PC-9 (cell line): ENCODE results near the gene CBX8. TPM values are rescaled to one million over a fixed set of nuclear protein-coding genes. Genes with fewer than 3 reads are reported as not detected.
"Not testable (repeated sequence)": the region's sequence is repeated elsewhere in the genome, so short reads cannot be mapped to it uniquely, and the experiment has no call there.

Experiments used
- BruUV-seq: library from RNA; stranded (reverse); fragments of 400-500 nt; replicated peaks from 2 replicates; lab custom pipeline; 2021; lab: Mats Ljungman, UMichigan
- CTCF ChIA-PET: fragments of 300-600 bp; sonication (Branson Sonifier 250); formaldehyde crosslinking; loops from one replicate; lab custom pipeline; 2022; ENCODE audit warnings: antibody characterized with exemption; lab: Charles Lee
- POLR2A ChIA-PET: fragments of 300-600 bp; sonication (Branson Sonifier 250); formaldehyde crosslinking; loops from one replicate; lab custom pipeline; 2022; ENCODE audit warnings: antibody characterized with exemption; ENCODE audit not compliant: unreplicated experiment; lab: Charles Lee
- DNase-seq, 2 experiments: peaks; one replicate each; pipeline versions ENCODE4 v3.0.0 to v3.0.0-alpha.2; 2015 to 2022; ENCODE audit warnings: mixed read lengths in 1 of 2
- H2AFZ ChIP-seq: fragments of 200-600 bp; sonication (generic); 2 replicates; pipeline ENCODE4 v1.8.1; 2017; ENCODE audit warnings: antibody characterized with exemption
- H3F3A ChIP-seq: fragments of 200-600 bp; sonication (generic); 2 replicates; pipeline ENCODE4 v1.8.1; 2017; ENCODE audit warnings: antibody characterized with exemption, mild to moderate bottlenecking, low read depth; ENCODE audit not compliant: insufficient read depth
- H3K27ac ChIP-seq: fragments of 200-600 bp; sonication (generic); 2 replicates; pipeline ENCODE4 v1.6.1; 2016; ENCODE audit warnings: mixed run types
- H3K27me3 ChIP-seq: fragments of 200-600 bp; sonication (generic); 2 replicates; pipeline ENCODE4 v1.6.1; 2016; ENCODE audit warnings: low read depth, mixed run types; ENCODE audit not compliant: insufficient read depth
- H3K36me3 ChIP-seq: fragments of 200-600 bp; sonication (generic); 2 replicates; pipeline ENCODE4 v1.6.1; 2016; ENCODE audit warnings: low read depth, mixed run types
- H3K4me1 ChIP-seq: fragments of 200-600 bp; sonication (generic); replicated peaks from 2 replicates; pipeline ENCODE4 v1.6.1; 2016; ENCODE audit warnings: mixed run types; ENCODE audit not compliant: insufficient read depth
- H3K4me2 ChIP-seq: fragments of 200-600 bp; sonication (generic); 2 replicates; pipeline ENCODE4 v1.6.1; 2017; ENCODE audit warnings: mixed run types
- H3K4me3 ChIP-seq: fragments of 200-600 bp; sonication (generic); 2 replicates; pipeline ENCODE4 v1.6.1; 2016; ENCODE audit warnings: mixed run types
- H3K79me2 ChIP-seq: fragments of 200-600 bp; sonication (generic); 2 replicates; pipeline ENCODE4 v1.6.1; 2017; ENCODE audit warnings: low read depth, mixed run types
- H3K9me2 ChIP-seq: fragments of 200-600 bp; sonication (generic); 2 replicates; pipeline ENCODE4 v1.8.1; 2017; ENCODE audit warnings: mild to moderate bottlenecking; ENCODE audit not compliant: insufficient read depth
- H3K9me3 ChIP-seq: fragments of 200-600 bp; sonication (generic); 2 replicates; pipeline ENCODE4 v1.8.1; 2016; ENCODE audit warnings: low read depth; ENCODE audit not compliant: insufficient read depth
- H4K20me1 ChIP-seq: fragments of 200-600 bp; sonication (generic); 2 replicates; pipeline ENCODE4 v1.8.1; 2017; ENCODE audit not compliant: insufficient read depth
- EZH2 ChIP-seq: fragments of 200-600 bp; sonication (generic); IDR thresholded peaks from 2 replicates; pipeline ENCODE4 v1.8.0; 2017; ENCODE audit warnings: antibody characterized with exemption, low read depth
- intact Hi-C: fragments of 100-400 bp; cut with micrococcal nuclease; formaldehyde crosslinking; loops from one replicate; pipeline ENCODE4 v1.10.0; 2022; ENCODE audit not compliant: unreplicated experiment
- total RNA-seq: library from RNA; stranded (reverse); gene quantifications from 2 replicates; pipeline ENCODE4 v1.2.3, GENCODE V29; 2021
- TF ChIP-seq, protein P1 (sequence below): fragments of 200-600 bp; sonication (generic); conservative IDR thresholded peaks from 2 replicates; pipeline ENCODE4 v1.6.1; 2017; ENCODE audit warnings: mixed run types, antibody characterized with exemption, mild to moderate bottlenecking, moderate library complexity

CBX8 gene
- total RNA-seq, 1 experiment from 2014 or later = 14.2 TPM

DNA sequence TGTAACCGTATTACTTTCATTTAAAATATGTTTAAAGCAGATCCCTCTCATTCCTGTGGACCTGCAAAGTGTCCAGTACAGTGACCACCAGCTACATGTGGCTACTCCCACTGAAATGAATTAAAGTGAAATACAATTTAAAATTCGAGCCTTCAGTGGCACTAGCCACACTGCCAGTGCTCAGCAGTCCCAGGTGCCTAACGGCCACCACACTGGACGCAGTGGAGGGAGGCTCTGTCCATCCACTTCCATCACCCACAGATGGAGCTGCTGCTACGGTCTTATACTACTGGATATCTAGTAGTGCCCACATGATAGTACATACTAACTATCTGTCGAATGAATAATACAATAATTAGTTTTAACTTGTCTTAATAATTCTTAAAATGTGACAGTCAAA lies 21.2 kb downstream of the CBX8 start:
- Histone ChIP-seq H3K27ac (no peak overlapping the region), H3K9me3 (no peaks in the 10 kb centered on the region), H3K4me1 (peaks cover 19% of the 10 kb centered on the region), H3K4me3 (no peak overlapping the region), H4K20me1 (no peaks in the 10 kb centered on the region), H3K27me3 (no peaks in the 10 kb centered on the region), H3K79me2 (peaks cover 16% of the 10 kb centered on the region; the same call in 1 of the 2 replicates), H2AFZ (no peak overlapping the region), H3F3A (peaks cover 8% of the 10 kb centered on the region; the same call in 1 of the 2 replicates), H3K4me2 (no peak overlapping the region), H3K36me3 (no peaks in the 10 kb centered on the region), H3K9me2 (no peaks in the 10 kb centered on the region)
- CTCF ChIA-PET = no interaction called here
- no TSS peak for BruUV-seq
- no peak for DNase-seq
- intact Hi-C loops = no loop called here
- TF ChIP-seq, protein P1, sequence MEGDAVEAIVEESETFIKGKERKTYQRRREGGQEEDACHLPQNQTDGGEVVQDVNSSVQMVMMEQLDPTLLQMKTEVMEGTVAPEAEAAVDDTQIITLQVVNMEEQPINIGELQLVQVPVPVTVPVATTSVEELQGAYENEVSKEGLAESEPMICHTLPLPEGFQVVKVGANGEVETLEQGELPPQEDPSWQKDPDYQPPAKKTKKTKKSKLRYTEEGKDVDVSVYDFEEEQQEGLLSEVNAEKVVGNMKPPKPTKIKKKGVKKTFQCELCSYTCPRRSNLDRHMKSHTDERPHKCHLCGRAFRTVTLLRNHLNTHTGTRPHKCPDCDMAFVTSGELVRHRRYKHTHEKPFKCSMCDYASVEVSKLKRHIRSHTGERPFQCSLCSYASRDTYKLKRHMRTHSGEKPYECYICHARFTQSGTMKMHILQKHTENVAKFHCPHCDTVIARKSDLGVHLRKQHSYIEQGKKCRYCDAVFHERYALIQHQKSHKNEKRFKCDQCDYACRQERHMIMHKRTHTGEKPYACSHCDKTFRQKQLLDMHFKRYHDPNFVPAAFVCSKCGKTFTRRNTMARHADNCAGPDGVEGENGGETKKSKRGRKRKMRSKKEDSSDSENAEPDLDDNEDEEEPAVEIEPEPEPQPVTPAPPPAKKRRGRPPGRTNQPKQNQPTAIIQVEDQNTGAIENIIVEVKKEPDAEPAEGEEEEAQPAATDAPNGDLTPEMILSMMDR = no peak
- TF ChIP-seq EZH2 = no peak
- POLR2A ChIA-PET = no interaction called here

DNA sequence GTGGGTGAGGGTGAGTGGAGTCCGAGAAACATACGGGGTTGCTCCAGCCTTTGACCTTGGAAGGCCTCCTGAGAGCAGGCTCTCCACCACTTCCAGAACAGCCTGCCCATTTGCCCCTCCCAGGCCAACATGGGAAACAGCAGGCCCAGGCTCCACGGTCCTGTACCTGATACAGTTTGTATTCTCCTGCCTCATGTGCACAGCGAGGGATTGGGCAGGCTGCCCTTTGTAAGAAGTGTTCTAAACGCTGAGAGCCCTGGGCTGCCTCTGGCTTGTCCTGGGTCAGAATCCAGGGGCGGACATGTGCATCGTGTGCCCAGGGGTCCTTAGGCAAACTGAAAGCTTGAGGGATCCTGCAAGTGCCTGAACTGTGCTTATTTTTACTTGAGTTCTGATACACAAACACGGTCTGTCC lies 22.3 kb downstream of the CBX8 start:
- Histone ChIP-seq H3K79me2 (peaks cover 14% of the 10 kb centered on the region), H3K27ac (no peak overlapping the region), H3K36me3 (no peaks in the 10 kb centered on the region), H3F3A (peaks cover 13% of the 10 kb centered on the region; the same call in 1 of the 2 replicates), H2AFZ (no peak overlapping the region), H3K4me3 (no peak overlapping the region), H3K9me2 (no peaks in the 10 kb centered on the region), H3K4me1 (peaks cover 24% of the 10 kb centered on the region), H3K27me3 (no peaks in the 10 kb centered on the region), H3K4me2 (no peak overlapping the region), H4K20me1 (no peaks in the 10 kb centered on the region), H3K9me3 (no peaks in the 10 kb centered on the region)
- BruUV-seq = no TSS peak
- POLR2A ChIA-PET = interaction anchor here (0.6 kb wide), 1 partner anchor 15 kb away, joined by 6 read pairs; no protein-coding TSS in a partner anchor
- intact Hi-C loops = no loop called here
- CTCF ChIA-PET = interaction anchor here (0.6 kb wide), 1 partner anchor 32 kb away, joined by 3 read pairs; no protein-coding TSS in a partner anchor
- TF ChIP-seq, protein P1 = no peak
- TF ChIP-seq EZH2 = no peak
- no peak for DNase-seq

DNA sequence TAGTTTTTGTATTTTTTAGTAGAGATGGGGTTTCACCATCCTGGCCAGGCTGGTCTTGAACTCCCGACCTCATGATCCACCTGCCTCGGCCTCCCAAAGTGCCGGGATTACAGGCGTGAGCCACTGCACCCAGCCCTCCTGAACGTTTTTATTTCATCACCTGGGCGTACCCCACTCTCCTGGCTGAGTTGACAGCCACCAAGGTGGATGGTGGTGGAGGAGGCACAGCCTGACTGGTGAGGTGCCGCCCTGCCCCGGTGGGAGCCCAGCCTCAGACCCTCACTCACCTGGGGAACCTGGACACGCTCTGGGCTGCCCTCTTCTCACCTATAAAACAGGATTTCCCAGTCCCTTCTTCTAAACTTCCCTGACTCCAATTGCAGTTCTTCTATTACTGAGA lies 24.2 kb downstream of the CBX8 start:
- H3K9me2 ChIP-seq, H3K9me3 ChIP-seq, intact Hi-C loops, CTCF ChIA-PET, H3K27ac ChIP-seq, H3K27me3 ChIP-seq, DNase-seq, H3K4me3 ChIP-seq, POLR2A ChIA-PET, H3K36me3 ChIP-seq, H3K4me2 ChIP-seq, H4K20me1 ChIP-seq, BruUV-seq, H2AFZ ChIP-seq: not testable (repeated sequence)
- Histone ChIP-seq H3F3A (peaks cover 13% of the 10 kb centered on the region; the same call in 1 of the 2 replicates), H3K79me2 (peaks cover 23% of the 10 kb centered on the region), H3K4me1 (peaks cover 16% of the 10 kb centered on the region)
